GM12801 (cell line): Measurements from ENCODE around the gene LRRC8A.

Experiments
- TF ChIP-seq, protein P1 (sequence below): IDR thresholded peaks from one replicate; pipeline ENCODE4 v1.5.1; 2011; ENCODE audit warnings: control low read depth; ENCODE audit not compliant: insufficient read length; ENCODE audit errors: extremely low read depth

The LRRC8A gene

GRCh38 chr9:128927731-128928411, 45.9 kb downstream of the LRRC8A start:
- TF ChIP-seq, protein P1, sequence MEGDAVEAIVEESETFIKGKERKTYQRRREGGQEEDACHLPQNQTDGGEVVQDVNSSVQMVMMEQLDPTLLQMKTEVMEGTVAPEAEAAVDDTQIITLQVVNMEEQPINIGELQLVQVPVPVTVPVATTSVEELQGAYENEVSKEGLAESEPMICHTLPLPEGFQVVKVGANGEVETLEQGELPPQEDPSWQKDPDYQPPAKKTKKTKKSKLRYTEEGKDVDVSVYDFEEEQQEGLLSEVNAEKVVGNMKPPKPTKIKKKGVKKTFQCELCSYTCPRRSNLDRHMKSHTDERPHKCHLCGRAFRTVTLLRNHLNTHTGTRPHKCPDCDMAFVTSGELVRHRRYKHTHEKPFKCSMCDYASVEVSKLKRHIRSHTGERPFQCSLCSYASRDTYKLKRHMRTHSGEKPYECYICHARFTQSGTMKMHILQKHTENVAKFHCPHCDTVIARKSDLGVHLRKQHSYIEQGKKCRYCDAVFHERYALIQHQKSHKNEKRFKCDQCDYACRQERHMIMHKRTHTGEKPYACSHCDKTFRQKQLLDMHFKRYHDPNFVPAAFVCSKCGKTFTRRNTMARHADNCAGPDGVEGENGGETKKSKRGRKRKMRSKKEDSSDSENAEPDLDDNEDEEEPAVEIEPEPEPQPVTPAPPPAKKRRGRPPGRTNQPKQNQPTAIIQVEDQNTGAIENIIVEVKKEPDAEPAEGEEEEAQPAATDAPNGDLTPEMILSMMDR: no peak

DNA sequence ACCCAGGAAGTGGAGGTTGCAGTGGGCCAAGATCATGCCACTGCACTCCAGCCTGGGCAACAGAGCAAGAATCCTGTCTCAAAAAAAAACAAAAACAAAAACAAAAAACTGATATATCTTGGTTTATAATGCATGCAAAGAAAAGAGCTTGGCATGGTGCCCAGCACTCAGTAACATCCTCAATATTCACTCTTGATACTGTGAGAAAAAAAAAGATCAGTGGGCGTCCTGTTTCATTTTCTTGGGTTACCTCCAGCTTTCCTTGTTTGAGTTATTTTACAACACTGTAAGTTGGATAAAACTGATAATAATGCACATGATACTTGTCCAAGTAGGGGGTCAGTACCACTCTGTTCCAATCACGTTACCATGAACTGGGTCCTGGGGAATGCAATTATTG, 46.7 kb downstream of the LRRC8A start:
- TF ChIP-seq, protein P1: no peak

DNA sequence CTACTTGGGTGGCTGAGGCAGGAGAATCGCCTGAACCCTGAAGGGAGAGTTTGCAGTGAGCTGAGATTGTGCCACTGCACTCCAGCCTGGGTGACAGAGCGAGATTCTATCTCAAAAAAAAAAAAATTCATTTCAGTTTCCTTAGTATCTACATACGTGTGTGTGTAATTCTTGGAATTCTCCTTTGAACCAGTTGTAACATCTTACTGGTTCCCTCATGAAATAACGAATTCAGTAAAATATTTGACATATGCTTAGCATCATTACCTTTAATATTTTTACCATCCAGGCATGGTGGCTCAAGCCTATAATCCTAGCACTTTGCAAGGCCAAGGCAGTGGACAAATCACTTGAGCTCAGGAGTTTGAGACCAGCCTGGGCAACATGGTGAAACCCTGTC, 47.6 kb downstream of the LRRC8A start:
- TF ChIP-seq, protein P1: no peak

GRCh38 chr9:128933731-128934130, 51.8 kb downstream of the LRRC8A start:
- TF ChIP-seq, protein P1: no peak

GRCh38 chr9:128936171-128936865, 54.4 kb downstream of the LRRC8A start:
- TF ChIP-seq, protein P1: no peak

GRCh38 chr9:128937310-128938165, 55.6 kb downstream of the LRRC8A start:
- TF ChIP-seq, protein P1: no peak

DNA sequence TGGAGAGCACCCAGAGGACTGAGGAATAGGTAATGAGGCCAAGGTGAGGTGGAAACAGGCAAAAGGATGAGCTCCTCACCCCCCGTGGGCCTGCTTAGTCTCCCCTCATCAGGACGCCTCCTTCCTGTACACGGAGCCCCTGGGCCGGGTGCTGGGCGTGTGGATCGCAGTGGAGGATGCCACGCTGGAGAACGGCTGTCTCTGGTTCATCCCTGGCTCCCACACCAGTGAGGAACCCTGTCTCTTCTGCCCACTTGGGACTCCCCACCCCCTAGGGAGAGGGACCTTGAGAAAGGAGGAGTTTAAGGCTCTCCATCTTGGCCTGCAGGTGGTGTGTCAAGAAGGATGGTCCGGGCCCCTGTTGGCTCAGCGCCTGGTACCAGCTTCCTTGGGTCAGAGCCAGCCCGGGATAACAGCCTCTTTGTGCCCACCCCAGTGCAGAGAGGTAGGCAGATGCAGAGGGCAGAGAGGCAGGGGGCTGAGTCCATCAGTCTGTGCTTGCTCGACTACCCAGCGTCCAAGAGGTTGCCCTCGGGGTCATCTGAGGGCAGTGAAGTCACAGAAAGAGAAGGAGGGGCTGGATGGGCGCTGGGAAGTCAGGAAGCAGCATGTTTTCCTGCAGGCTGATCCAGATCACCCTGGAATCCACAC, 58.5 kb downstream of the LRRC8A start:
- TF ChIP-seq, protein P1: no peak
